Astrocyte of the cerebellum (primary cell): ENCODE data around the gene PRH1.

Experiments
- DNase-seq: peaks from one replicate; pipeline ENCODE4 v3.0.0-alpha.2; 2011; ENCODE audit warnings: low read depth
- H3K4me3 ChIP-seq: 2 replicates; pipeline ENCODE4 v1.5.1; 2011; ENCODE audit warnings: mild to moderate bottlenecking, low read depth, low read length, moderate library complexity
- CTCF ChIP-seq: IDR thresholded peaks from 2 replicates; pipeline ENCODE4 v1.5.1; 2012; ENCODE audit warnings: low read length, low read depth, moderate library complexity, mild to moderate bottlenecking; ENCODE audit errors: missing control alignments
- in situ Hi-C: cut with HindIII; loops from 2 replicates; pipeline ENCODE4 v1.10.0; 2017; ENCODE audit warnings: low sequenced_read_pairs

Gene PRH1

GRCh38 chr12:10904686-10905085 is 20.6 kb upstream of the PRH1 start:
- no peak for TF ChIP-seq CTCF
- DNase-seq, result no peak
- no peak overlapping the region for H3K4me3 ChIP-seq
- in situ Hi-C loops, result no loop called here

DNA sequence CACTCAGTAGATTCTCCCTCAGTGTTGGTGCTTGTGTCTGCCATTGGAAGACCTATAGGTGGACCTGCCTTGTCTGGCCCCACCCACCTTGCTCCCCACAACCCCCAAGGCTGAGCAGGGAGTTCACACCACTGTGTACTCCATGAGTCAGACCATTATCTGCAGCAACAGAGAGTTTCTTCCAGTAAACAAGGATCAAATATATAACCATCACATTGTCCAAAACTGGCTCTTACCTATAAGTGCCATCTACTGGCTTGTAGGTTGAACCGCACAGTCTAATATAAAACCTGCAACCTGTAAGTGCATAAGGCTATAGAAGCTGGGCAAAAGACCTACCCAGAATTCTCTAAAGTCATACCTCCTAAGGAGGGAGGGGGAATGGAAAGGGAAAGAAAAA is 17.4 kb upstream of the PRH1 start:
- no peak for TF ChIP-seq CTCF
- H3K4me3 ChIP-seq, result no peak overlapping the region
- DNase-seq, result no peak
- in situ Hi-C loops, result no loop called here

GRCh38 chr12:10900972-10901371 is 16.9 kb upstream of the PRH1 start:
- TF ChIP-seq CTCF, result no peak
- in situ Hi-C loops, result no loop called here
- no peak overlapping the region for H3K4me3 ChIP-seq
- no peak for DNase-seq

DNA sequence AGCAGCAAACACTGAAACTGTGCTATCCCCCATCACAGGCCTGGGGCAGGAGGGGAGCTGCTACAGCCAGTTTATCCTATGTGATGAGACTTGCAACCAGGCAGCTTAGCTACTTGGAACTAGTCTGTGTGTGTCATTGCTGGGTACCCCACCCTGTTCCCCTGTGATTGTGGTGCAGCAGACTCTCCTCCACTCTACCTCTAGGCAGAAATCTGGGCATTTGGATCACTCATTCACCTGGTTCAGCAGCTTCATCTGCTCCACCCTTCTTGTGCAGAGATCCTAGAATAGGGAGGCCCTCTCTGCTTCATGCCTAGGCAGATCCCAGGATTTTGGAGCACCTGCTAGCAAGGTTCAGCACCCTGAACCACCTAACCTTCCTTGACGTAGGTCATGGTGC is 16.5 kb upstream of the PRH1 start:
- in situ Hi-C loops, result no loop called here
- H3K4me3 ChIP-seq, result no peak overlapping the region
- no peak for DNase-seq
- no peak for TF ChIP-seq CTCF

DNA sequence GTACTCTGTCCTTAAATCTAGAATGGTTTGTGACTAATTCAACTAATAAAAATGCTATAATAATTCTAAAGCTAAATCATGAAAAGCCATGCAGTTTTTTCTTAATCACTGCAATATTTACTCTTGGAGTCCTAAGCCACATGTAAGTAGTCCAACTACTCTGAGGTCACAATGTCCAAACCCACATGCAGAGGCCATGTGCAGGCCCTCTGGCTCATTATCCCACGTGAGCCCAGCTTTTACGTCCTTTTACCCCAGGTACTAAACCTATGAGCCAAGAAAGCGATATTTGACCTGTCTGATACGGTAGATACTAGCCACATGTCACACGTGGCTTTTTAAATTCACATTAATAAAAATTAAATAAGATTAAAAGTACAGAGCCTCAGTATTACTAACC is 12.8 kb upstream of the PRH1 start:
- in situ Hi-C loops, result no loop called here
- no peak for TF ChIP-seq CTCF
- no peak overlapping the region for H3K4me3 ChIP-seq
- DNase-seq, result no peak

- no peak for TF ChIP-seq CTCF
- H3K4me3 ChIP-seq, result no peak overlapping the region
- in situ Hi-C loops, result no loop called here
- DNase-seq, result no peak
These were observed 7.9 kb upstream of the PRH1 start for GRCh38 chr12:10891937-10892336.

GRCh38 chr12:10889226-10889625 is 5.2 kb upstream of the PRH1 start:
- DNase-seq, result no peak
- TF ChIP-seq CTCF, result no peak
- no peak overlapping the region for H3K4me3 ChIP-seq
- in situ Hi-C loops, result no loop called here
